H1 (cell line): ENCODE results near the gene CDH22. TPM values are rescaled to one million over a fixed set of nuclear protein-coding genes. Genes with fewer than 3 reads are reported as not detected.

Experiments
- CTCF ChIA-PET: fragments of 300-600 bp; sonication (Branson Sonifier 250); formaldehyde crosslinking; loops from one replicate; lab custom pipeline; 2021; ENCODE audit not compliant: partially characterized antibody; lab: Charles Lee
- POLR2A ChIA-PET: fragments of 300-600 bp; sonication (Branson Sonifier 250); formaldehyde crosslinking; loops from one replicate; lab custom pipeline; 2021; ENCODE audit warnings: inconsistent platforms; ENCODE audit not compliant: partially characterized antibody; lab: Charles Lee
- DNase-seq, 2 experiments: peaks; one replicate each; pipeline versions ENCODE4 v3.0.0 to v3.0.0-alpha.2; 2010 to 2022; ENCODE audit warnings: low spot score in 2 of 2, low read depth in 1 of 2, mixed read lengths in 1 of 2
- FAIRE-seq: peaks from 2 replicates; lab custom pipeline; 2011; peaks lifted over from hg19 to GRCh38; lab: Jason Lieb, UNC
- H2AFZ ChIP-seq: 2 replicates; pipeline ENCODE4 v1.8.1; 2012; ENCODE audit warnings: low read length, inconsistent platforms
- H2AK5ac ChIP-seq: 2 replicates; pipeline ENCODE4 v1.6.1; 2013; ENCODE audit warnings: low read depth, low read length
- H2BK120ac ChIP-seq: replicated peaks from 2 replicates; pipeline ENCODE3; 2013; ENCODE audit warnings: low read depth, low read length, inconsistent platforms
- H2BK12ac ChIP-seq: 2 replicates; pipeline ENCODE4 v1.6.1; 2013; ENCODE audit warnings: low read depth, low read length
- H2BK15ac ChIP-seq: 2 replicates; pipeline ENCODE4 v1.6.1; 2013; ENCODE audit warnings: low read length
- H2BK20ac ChIP-seq: 2 replicates; pipeline ENCODE4 v1.6.1; 2013; ENCODE audit warnings: low read length
- H2BK5ac ChIP-seq: 2 replicates; pipeline ENCODE4 v1.6.1; 2013; ENCODE audit warnings: low read depth, low read length
- H3K14ac ChIP-seq: 2 replicates; pipeline ENCODE4 v1.6.1; 2013; ENCODE audit warnings: inconsistent platforms; ENCODE audit not compliant: insufficient read length
- H3K18ac ChIP-seq: 2 replicates; pipeline ENCODE4 v1.6.1; 2013; ENCODE audit warnings: low read length; ENCODE audit errors: extremely low read depth
- H3K23ac ChIP-seq: 2 replicates; pipeline ENCODE4 v1.6.1; 2013; ENCODE audit warnings: inconsistent platforms; ENCODE audit not compliant: insufficient read length
- H3K23me2 ChIP-seq: 2 replicates; pipeline ENCODE4 v1.6.1; 2013; ENCODE audit warnings: low read depth, low read length
- H3K27ac ChIP-seq: 2 replicates; pipeline ENCODE4 v1.6.1; 2011; ENCODE audit warnings: low read depth, low read length, inconsistent platforms
- H3K27me3 ChIP-seq, 4 experiments: replicated peaks in 1 of 4; 1 replicate in 1 of 4; 2 replicates in 3 of 4; pipeline versions ENCODE4 v1.6.1 to v1.8.1; 2011 to 2013; ENCODE audit warnings: low read length in 3 of 4, mild to moderate bottlenecking in 3 of 4, inconsistent platforms in 2 of 4, mixed read lengths in 2 of 4, moderate library complexity in 1 of 4; ENCODE audit not compliant: control insufficient read depth in 3 of 4, insufficient read depth in 3 of 4; ENCODE audit errors: extremely low read depth in 1 of 4
- H3K36me3 ChIP-seq, 4 experiments: 2 replicates each; pipeline versions ENCODE4 v1.6.1 to v1.8.1; 2011 to 2013; ENCODE audit warnings: mild to moderate bottlenecking in 4 of 4, low read length in 3 of 4, moderate library complexity in 2 of 4, control low read depth in 1 of 4, inconsistent platforms in 1 of 4; ENCODE audit not compliant: insufficient read depth in 4 of 4, control insufficient read depth in 2 of 4
- H3K4ac ChIP-seq: replicated peaks from 2 replicates; pipeline ENCODE3; 2013; ENCODE audit warnings: low read length, low read depth, mixed read lengths, inconsistent platforms; ENCODE audit not compliant: insufficient read length
- H3K4me1 ChIP-seq, 4 experiments: replicated peaks in 1 of 4; 1 replicate in 1 of 4; 2 replicates in 3 of 4; pipeline versions ENCODE4 v1.6.1 to v1.8.1; 2011 to 2013; ENCODE audit warnings: low read length in 3 of 4, inconsistent platforms in 2 of 4, mixed read lengths in 1 of 4; ENCODE audit not compliant: insufficient read depth in 4 of 4, control insufficient read depth in 3 of 4
- H3K4me2 ChIP-seq, 2 experiments: 2 replicates each; pipeline versions ENCODE4 v1.6.1 to v1.8.1; 2011 to 2013; ENCODE audit warnings: low read depth in 2 of 2, low read length in 2 of 2, control low read depth in 1 of 2, inconsistent platforms in 1 of 2, mild to moderate bottlenecking in 1 of 2; ENCODE audit not compliant: insufficient read depth in 1 of 2
- H3K4me3 ChIP-seq, 4 experiments: fragments of 200-600, 300-600 bp in 1 of 4; sonication (generic), shearing (Covaris generic), sonication (Bioruptor Twin) in 1 of 4; 2 replicates each; pipeline versions ENCODE4 v1.5.1 to v1.8.1; 2011 to 2016; ENCODE audit warnings: low read length in 4 of 4, low read depth in 3 of 4, control low read depth in 2 of 4, inconsistent platforms in 2 of 4, mild to moderate bottlenecking in 2 of 4, mixed read lengths in 1 of 4, moderate library complexity in 1 of 4; ENCODE audit not compliant: insufficient read depth in 2 of 4; ENCODE audit errors: extremely low read depth in 1 of 4
- H3K56ac ChIP-seq: replicated peaks from 2 replicates; pipeline ENCODE3; 2013; ENCODE audit warnings: low read depth, mild to moderate bottlenecking, mixed read lengths, low read length, inconsistent platforms; ENCODE audit not compliant: insufficient read length
- H3K79me1 ChIP-seq: 2 replicates; pipeline ENCODE4 v1.6.1; 2013; ENCODE audit warnings: low read depth, low read length, control low read depth
- H3K79me2 ChIP-seq, 2 experiments: 2 replicates each; pipeline versions ENCODE4 v1.6.1 to v1.8.1; 2012 to 2013; ENCODE audit warnings: low read length in 2 of 2, mild to moderate bottlenecking in 2 of 2, inconsistent platforms in 1 of 2; ENCODE audit not compliant: insufficient read depth in 2 of 2, control insufficient read depth in 1 of 2
- H3K9ac ChIP-seq, 4 experiments: replicated peaks in 1 of 4; 1 replicate in 1 of 4; 2 replicates in 3 of 4; pipeline versions ENCODE4 v1.6.1 to v1.8.1; 2011 to 2013; ENCODE audit warnings: low read depth in 3 of 4, low read length in 3 of 4, control low read depth in 2 of 4, mild to moderate bottlenecking in 2 of 4, moderate library complexity in 2 of 4, inconsistent platforms in 1 of 4; ENCODE audit errors: extremely low read depth in 1 of 4
- H3K9me3 ChIP-seq, 2 experiments: 2 replicates each; pipeline versions ENCODE4 v1.6.1 to v1.8.1; 2012 to 2013; ENCODE audit warnings: mild to moderate bottlenecking in 2 of 2, moderate library complexity in 2 of 2, control low read depth in 1 of 2, inconsistent platforms in 1 of 2, low read depth in 1 of 2, low read length in 1 of 2, mixed read lengths in 1 of 2; ENCODE audit not compliant: insufficient read depth in 2 of 2
- H4K20me1 ChIP-seq, 2 experiments: replicated peaks in 1 of 2; 2 replicates each; pipeline versions ENCODE3 to v1.8.1; 2011 to 2013; ENCODE audit warnings: inconsistent platforms in 2 of 2, low read length in 2 of 2, mild to moderate bottlenecking in 1 of 2; ENCODE audit not compliant: insufficient read depth in 2 of 2, control insufficient read depth in 1 of 2
- H4K5ac ChIP-seq: 2 replicates; pipeline ENCODE4 v1.6.1; 2013; ENCODE audit warnings: low read length, low read depth, mixed read lengths, inconsistent platforms; ENCODE audit not compliant: insufficient read length
- H4K8ac ChIP-seq: 2 replicates; pipeline ENCODE4 v1.8.0; 2013; ENCODE audit warnings: mild to moderate bottlenecking, moderate library complexity, low read length, inconsistent platforms; ENCODE audit not compliant: insufficient read depth; ENCODE audit errors: extremely low read depth
- H4K91ac ChIP-seq: replicated peaks from 2 replicates; pipeline ENCODE3; 2013; ENCODE audit warnings: low read length, mixed read lengths, inconsistent platforms; ENCODE audit not compliant: insufficient read length
- EGR1 ChIP-seq: IDR thresholded peaks from 2 replicates; pipeline ENCODE4 v1.6.1; 2011; ENCODE audit warnings: low read depth, low read length, borderline replicate concordance
- KDM1A ChIP-seq: fragments of 200-600, 300-600 bp; sonication (generic); IDR thresholded peaks from 2 replicates; pipeline ENCODE4 v1.7.1; 2016; ENCODE audit warnings: mild to moderate bottlenecking, low read length, borderline replicate concordance
- TCF12 ChIP-seq: IDR thresholded peaks from 2 replicates; pipeline ENCODE4 v1.6.1; 2011; ENCODE audit warnings: low read depth, mild to moderate bottlenecking, low read length
- WGBS, 2 experiments: shearing (Covaris generic) in 1 of 2; methylation state at CpG; one replicate each; pipeline versions ENCODE4 v1.1.6 to v1.1.7; 2013 to 2015; ENCODE audit warnings: low lambda C conversion rate in 2 of 2, mixed read lengths in 2 of 2, inconsistent platforms in 1 of 2, low coverage in 1 of 2, missing lambda C conversion rate in 1 of 2; ENCODE audit not compliant: insufficient replicate concordance in 2 of 2, insufficient coverage in 1 of 2, insufficient read length in 1 of 2; ENCODE audit errors: extremely low coverage in 1 of 2, missing lambda C conversion rate in 1 of 2; 5-methylcytosine and 5-hydroxymethylcytosine counted together
- polyA plus RNA-seq, 7 experiments: library from polyadenylated mRNA; depleted of rRNA in 3 of 7; stranded (reverse) in 5 of 7; unstranded in 2 of 7; fragments of >200 nt in 5 of 7; fragments of 200-250 nt in 2 of 7; gene quantifications; 1 replicate in 5 of 7; 2 replicates in 1 of 7; 4 replicates in 1 of 7; pipeline versions ENCODE4 v1.2.1 to v1.2.3, GENCODE V29; 2011 to 2013; ENCODE audit warnings: missing spikeins in 2 of 7, mixed read lengths in 2 of 7
- total RNA-seq: library from RNA; stranded (reverse); fragmentation: NEBNext Ultra II Directional; extraction: Animal tissue kit (Norgen Biotek cat#: 25700); gene quantifications from 2 replicates; pipeline ENCODE4 v1.2.1, GENCODE V29; 2021

Gene CDH22
- total and polyA plus RNA-seq, 2 of the 8 experiments (the other 6 are each of a cell fraction or from before 2014, with no cell fraction given), result 0.35 to 0.39 TPM

DNA sequence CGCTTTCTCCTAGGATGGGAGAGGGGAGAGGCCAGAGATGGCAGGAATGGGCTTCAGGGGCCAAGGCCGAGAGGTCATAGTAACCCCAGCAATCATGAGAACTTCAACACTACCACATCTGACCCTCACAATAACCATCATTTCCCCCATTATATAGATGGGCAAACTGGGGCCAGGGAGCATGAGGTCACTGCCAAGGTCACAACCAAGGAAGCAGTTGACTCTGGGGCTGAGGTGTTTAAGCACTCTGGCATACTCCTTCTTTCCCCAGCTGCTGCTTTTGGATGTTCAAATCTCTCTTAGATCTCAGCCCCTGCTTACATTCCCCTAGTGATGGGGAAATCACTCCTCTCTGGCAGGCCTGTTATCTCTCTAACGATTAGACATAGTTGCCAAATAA lies 39.6 kb downstream of the CDH22 start:
- H3K4me2 ChIP-seq, result no peak overlapping the region
- no peak overlapping the region for H2AK5ac ChIP-seq
- DNase-seq, result no peak
- H3K79me1 ChIP-seq, result no peaks in the 10 kb centered on the region
- H3K18ac ChIP-seq, result no peak overlapping the region
- POLR2A ChIA-PET, result no interaction called here
- TF ChIP-seq TCF12, result no peak
- no peak for TF ChIP-seq EGR1
- TF ChIP-seq KDM1A, result peak; percentile 79; the same call in 1 of the 2 replicates
- H4K8ac ChIP-seq, result no peak overlapping the region
- H3K23me2 ChIP-seq, result no peaks in the 10 kb centered on the region; the same call in 1 of the 2 replicates
- H4K20me1 ChIP-seq, result peaks cover 0 to 2% of the 10 kb centered on the region in 2 experiments
- peaks cover 0 to 8% (median 3%) of the 10 kb centered on the region in 4 experiments; a peak in 5 of 7 replicates for H3K4me1 ChIP-seq
- no peak overlapping the region for H3K4ac ChIP-seq
- H2BK5ac ChIP-seq, result no peak overlapping the region
- no peak overlapping the region for H3K4me3 ChIP-seq
- H2BK120ac ChIP-seq, result no peak overlapping the region
- CTCF ChIA-PET, result interaction anchor here (1.5 to 2.2 kb wide), 3 partner anchors 15 to 154 kb away, joined by 4 to 8 read pairs (median 6); no protein-coding TSS in a partner anchor
- FAIRE-seq, result no peak
- WGBS, 2 experiments, result 77% methylated on average over 2 of the region's 3 CpGs; no CpG with 5 or more reads in 1 of the 2 experiments
- H3K36me3 ChIP-seq, result no peaks in the 10 kb centered on the region
- H3K9ac ChIP-seq, result no peak overlapping the region
- H3K56ac ChIP-seq, result no peak overlapping the region
- H3K14ac ChIP-seq, result no peak overlapping the region
- H3K27ac ChIP-seq, result no peak overlapping the region
- H2BK20ac ChIP-seq, result no peak overlapping the region
- no peaks in the 10 kb centered on the region for H3K9me3 ChIP-seq
- no peak overlapping the region for H2BK15ac ChIP-seq
- H2BK12ac ChIP-seq, result no peak overlapping the region
- no peaks in the 10 kb centered on the region; a peak in 1 of 7 replicates for H3K27me3 ChIP-seq
- H3K79me2 ChIP-seq, result no peaks in the 10 kb centered on the region
- H4K91ac ChIP-seq, result no peak overlapping the region
- no peak overlapping the region for H3K23ac ChIP-seq
- H4K5ac ChIP-seq, result no peak overlapping the region
- H2AFZ ChIP-seq, result no peak overlapping the region
